Measurements from ENCODE around the gene KIAA0513.

Gene KIAA0513

DNA sequence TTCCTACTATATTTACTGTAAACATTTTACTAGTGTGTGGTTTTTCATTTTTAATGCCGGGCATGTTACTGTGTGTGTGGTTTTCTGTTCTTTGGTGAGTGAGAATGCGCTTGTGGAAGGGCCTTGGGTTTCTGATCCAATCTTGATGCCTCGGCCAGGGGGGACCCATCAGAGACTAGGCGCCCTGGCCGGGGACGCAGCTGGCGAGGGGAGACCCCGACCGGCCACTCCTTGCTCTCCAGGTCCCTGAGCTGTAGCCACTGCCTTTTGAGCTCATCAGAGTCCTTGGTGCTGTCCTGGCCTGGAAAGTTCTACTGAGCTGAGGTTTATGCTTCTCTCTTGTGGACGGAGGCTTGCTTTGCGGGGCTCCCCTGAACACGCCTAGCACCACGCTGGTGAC lies 37.5 kb downstream of the KIAA0513 start:
- Histone ChIP-seq H3K36me3 (ENCODE audit: insufficient read depth, low read length) (no peaks in the 10 kb centered on the region), H3K27ac (ENCODE audit: low read length) (no peak overlapping the region), H3K4me2 (ENCODE audit: insufficient read depth, low read length) (no peak overlapping the region), H4K20me1 (ENCODE audit: insufficient read depth, low read length) (no peaks in the 10 kb centered on the region), H2AFZ (ENCODE audit: low read depth, low read length) (no peak overlapping the region), H3K4me3 (ENCODE audit: low read depth in 1 of 2, low read length in 2 of 2) (no peak overlapping the region), H3K9me3 (ENCODE audit: insufficient read depth, low read length, severe bottlenecking) (no peaks in the 10 kb centered on the region), H3K79me2 (ENCODE audit: insufficient read depth, low read length) (no peaks in the 10 kb centered on the region), H3K9ac (ENCODE audit: low read depth, low read length) (no peak overlapping the region), H3K4me1 (ENCODE audit: insufficient read depth, low read length) (no peaks in the 10 kb centered on the region), H3K27me3 (ENCODE audit: insufficient read depth, low read length, poor library complexity) (no peaks in the 10 kb centered on the region)
- ATAC-seq (ENCODE audit: insufficient read depth, low read depth) (no peak), DNase-seq (no peak)
- TF ChIP-seq EZH2 (IDR thresholded peaks at IDR 0.05; ENCODE audit: borderline replicate concordance, low read depth, low read length, severe bottlenecking) = no peak
- TF ChIP-seq, protein P1, sequence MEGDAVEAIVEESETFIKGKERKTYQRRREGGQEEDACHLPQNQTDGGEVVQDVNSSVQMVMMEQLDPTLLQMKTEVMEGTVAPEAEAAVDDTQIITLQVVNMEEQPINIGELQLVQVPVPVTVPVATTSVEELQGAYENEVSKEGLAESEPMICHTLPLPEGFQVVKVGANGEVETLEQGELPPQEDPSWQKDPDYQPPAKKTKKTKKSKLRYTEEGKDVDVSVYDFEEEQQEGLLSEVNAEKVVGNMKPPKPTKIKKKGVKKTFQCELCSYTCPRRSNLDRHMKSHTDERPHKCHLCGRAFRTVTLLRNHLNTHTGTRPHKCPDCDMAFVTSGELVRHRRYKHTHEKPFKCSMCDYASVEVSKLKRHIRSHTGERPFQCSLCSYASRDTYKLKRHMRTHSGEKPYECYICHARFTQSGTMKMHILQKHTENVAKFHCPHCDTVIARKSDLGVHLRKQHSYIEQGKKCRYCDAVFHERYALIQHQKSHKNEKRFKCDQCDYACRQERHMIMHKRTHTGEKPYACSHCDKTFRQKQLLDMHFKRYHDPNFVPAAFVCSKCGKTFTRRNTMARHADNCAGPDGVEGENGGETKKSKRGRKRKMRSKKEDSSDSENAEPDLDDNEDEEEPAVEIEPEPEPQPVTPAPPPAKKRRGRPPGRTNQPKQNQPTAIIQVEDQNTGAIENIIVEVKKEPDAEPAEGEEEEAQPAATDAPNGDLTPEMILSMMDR (IDR thresholded peaks at IDR 0.05; ENCODE audit: borderline replicate concordance, extremely low read depth, low read length, poor library complexity, severe bottlenecking) = no peak

DNA sequence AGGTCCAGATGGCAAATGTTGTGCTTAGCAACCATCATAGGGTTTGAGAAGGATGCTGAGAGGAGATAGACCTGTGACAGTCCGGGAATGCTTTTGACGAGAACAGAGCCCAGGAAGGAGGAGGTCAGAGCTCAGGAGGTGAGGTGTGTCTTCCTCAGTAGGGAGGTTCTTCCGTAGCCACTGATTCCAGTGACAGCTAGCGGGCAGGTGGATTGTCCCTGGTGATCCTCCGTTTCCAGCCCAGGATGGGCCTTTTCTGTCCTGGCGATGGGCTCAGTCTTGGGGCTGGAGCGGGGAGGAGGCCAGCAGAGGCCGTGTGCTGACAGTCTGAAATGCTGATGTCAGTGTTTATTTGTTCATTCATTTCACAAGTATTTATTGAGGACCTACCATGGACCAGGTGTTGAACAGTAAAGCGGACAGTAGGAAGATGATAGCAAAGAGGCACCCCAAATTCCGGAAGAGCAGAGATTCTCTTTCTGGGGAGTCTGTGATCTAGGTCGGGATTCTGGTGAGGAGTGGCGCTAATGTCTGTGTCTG lies 38.8 kb downstream of the KIAA0513 start:
- no peaks in the 10 kb centered on the region for H4K20me1 ChIP-seq (ENCODE audit: insufficient read depth, low read length)
- no peaks in the 10 kb centered on the region for H3K27me3 ChIP-seq (ENCODE audit: insufficient read depth, low read length, poor library complexity)
- no peak overlapping the region for H3K4me3 ChIP-seq (ENCODE audit: low read depth in 1 of 2, low read length in 2 of 2)
- no peak for DNase-seq
- H3K36me3 ChIP-seq (ENCODE audit: insufficient read depth, low read length) = no peaks in the 10 kb centered on the region
- H3K4me1 ChIP-seq (ENCODE audit: insufficient read depth, low read length) = no peaks in the 10 kb centered on the region
- no peak overlapping the region for H2AFZ ChIP-seq (ENCODE audit: low read depth, low read length)
- no peak overlapping the region for H3K27ac ChIP-seq (ENCODE audit: low read length)
- no peak for ATAC-seq (ENCODE audit: insufficient read depth, low read depth)
- no peak overlapping the region for H3K9ac ChIP-seq (ENCODE audit: low read depth, low read length)
- H3K9me3 ChIP-seq (ENCODE audit: insufficient read depth, low read length, severe bottlenecking) = no peaks in the 10 kb centered on the region
- TF ChIP-seq, protein P1 (IDR thresholded peaks at IDR 0.05; ENCODE audit: borderline replicate concordance, extremely low read depth, low read length, poor library complexity, severe bottlenecking) = no peak
- no peak for TF ChIP-seq EZH2 (IDR thresholded peaks at IDR 0.05; ENCODE audit: borderline replicate concordance, low read depth, low read length, severe bottlenecking)
- H3K79me2 ChIP-seq (ENCODE audit: insufficient read depth, low read length) = no peaks in the 10 kb centered on the region
- no peak overlapping the region for H3K4me2 ChIP-seq (ENCODE audit: insufficient read depth, low read length)

DNA sequence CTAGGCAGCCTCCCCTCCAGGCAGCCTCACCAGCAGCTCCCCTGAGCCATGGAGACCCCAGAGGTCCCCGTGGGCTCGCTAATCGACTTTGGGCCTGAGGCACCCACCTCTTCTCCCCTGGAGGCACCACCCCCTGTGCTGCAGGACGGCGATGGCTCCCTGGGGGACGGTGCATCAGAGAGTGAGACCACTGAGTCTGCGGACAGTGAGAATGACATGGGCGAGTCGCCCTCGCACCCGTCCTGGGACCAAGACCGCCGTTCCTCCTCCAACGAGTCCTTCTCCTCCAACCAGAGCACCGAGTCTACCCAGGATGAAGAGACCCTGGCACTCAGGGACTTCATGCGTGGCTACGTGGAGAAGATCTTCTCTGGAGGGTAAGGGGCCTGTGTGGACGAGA lies 39.4 kb downstream of the KIAA0513 start:
- Histone ChIP-seq H3K9ac (ENCODE audit: low read depth, low read length) (no peak overlapping the region), H2AFZ (ENCODE audit: low read depth, low read length) (no peak overlapping the region), H3K9me3 (ENCODE audit: insufficient read depth, low read length, severe bottlenecking) (no peaks in the 10 kb centered on the region), H3K4me1 (ENCODE audit: insufficient read depth, low read length) (no peaks in the 10 kb centered on the region), H3K27ac (ENCODE audit: low read length) (no peak overlapping the region), H3K4me2 (ENCODE audit: insufficient read depth, low read length) (no peak overlapping the region), H3K4me3 (ENCODE audit: low read depth in 1 of 2, low read length in 2 of 2) (no peak overlapping the region), H4K20me1 (ENCODE audit: insufficient read depth, low read length) (no peaks in the 10 kb centered on the region), H3K27me3 (ENCODE audit: insufficient read depth, low read length, poor library complexity) (no peaks in the 10 kb centered on the region), H3K36me3 (ENCODE audit: insufficient read depth, low read length) (no peaks in the 10 kb centered on the region), H3K79me2 (ENCODE audit: insufficient read depth, low read length) (no peaks in the 10 kb centered on the region)
- DNase-seq (no peak), ATAC-seq (ENCODE audit: insufficient read depth, low read depth) (no peak)
- TF ChIP-seq, protein P1 (IDR thresholded peaks at IDR 0.05; ENCODE audit: borderline replicate concordance, extremely low read depth, low read length, poor library complexity, severe bottlenecking) = no peak
- no peak for TF ChIP-seq EZH2 (IDR thresholded peaks at IDR 0.05; ENCODE audit: borderline replicate concordance, low read depth, low read length, severe bottlenecking)

DNA sequence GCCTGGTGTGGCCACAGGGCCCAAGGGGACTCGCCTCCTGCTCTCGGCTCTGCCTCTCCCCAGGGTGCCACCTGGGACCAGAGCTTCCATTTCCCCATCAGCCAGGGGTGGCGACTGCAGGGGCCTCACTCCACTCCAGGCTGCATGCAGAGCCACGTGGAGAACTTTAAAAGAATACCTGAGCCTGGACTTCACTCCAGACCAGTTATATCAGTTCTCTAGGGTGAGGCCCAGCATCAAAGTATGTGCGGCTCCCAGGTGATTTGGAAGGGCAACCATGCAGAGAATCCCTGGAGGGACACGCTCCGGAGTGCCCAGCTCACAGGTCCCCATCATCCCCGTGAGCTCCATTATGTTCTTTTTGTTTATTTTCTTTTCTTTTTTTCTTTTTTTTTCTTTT lies 39.8 kb downstream of the KIAA0513 start:
- Histone ChIP-seq H3K4me3 (ENCODE audit: low read depth in 1 of 2, low read length in 2 of 2) (no peak overlapping the region), H3K27me3 (ENCODE audit: insufficient read depth, low read length, poor library complexity) (no peaks in the 10 kb centered on the region), H2AFZ (ENCODE audit: low read depth, low read length) (no peak overlapping the region), H4K20me1 (ENCODE audit: insufficient read depth, low read length) (no peaks in the 10 kb centered on the region), H3K36me3 (ENCODE audit: insufficient read depth, low read length) (no peaks in the 10 kb centered on the region), H3K4me2 (ENCODE audit: insufficient read depth, low read length) (no peak overlapping the region), H3K27ac (ENCODE audit: low read length) (no peak overlapping the region), H3K79me2 (ENCODE audit: insufficient read depth, low read length) (no peaks in the 10 kb centered on the region), H3K9ac (ENCODE audit: low read depth, low read length) (no peak overlapping the region), H3K9me3 (ENCODE audit: insufficient read depth, low read length, severe bottlenecking) (no peaks in the 10 kb centered on the region), H3K4me1 (ENCODE audit: insufficient read depth, low read length) (no peaks in the 10 kb centered on the region)
- DNase-seq (no peak), ATAC-seq (ENCODE audit: insufficient read depth, low read depth) (no peak)
- TF ChIP-seq, protein P1 (IDR thresholded peaks at IDR 0.05; ENCODE audit: borderline replicate concordance, extremely low read depth, low read length, poor library complexity, severe bottlenecking) = no peak
- no peak for TF ChIP-seq EZH2 (IDR thresholded peaks at IDR 0.05; ENCODE audit: borderline replicate concordance, low read depth, low read length, severe bottlenecking)

Measured in DND-41 (cell line).